Stimulated activated effector memory CD8-positive, alpha-beta T cell treated with anti-CD3 and anti-CD28 coated beads, Interleukin-12 subunit alpha, Interleukin-12 subunit beta, amount 100 ng/mL, for 72 hours (primary cell): ENCODE measurements around the gene CAVIN2.
A peak's percentile ranks its signal among the peaks of the same experiment; 100 is the strongest.

ENCODE experiments used
- ATAC-seq: fragments of 150-1000 bp; cut with Tn5 transposase; 2 replicates; pipeline ENCODE4 v1.10.0; 2021
- DNase-seq, 2 donors: peaks; one replicate each; pipeline ENCODE4 v3.0.0; 2021 to 2022; ENCODE audit warnings: low spot score in 2 of 2
- H3K27ac Mint-ChIP-seq: one replicate; pipeline ENCODE4 v1.8.0; 2022; ENCODE audit warnings: mild to moderate bottlenecking, mixed read lengths
- H3K36me3 Mint-ChIP-seq: one replicate; pipeline ENCODE4 v1.8.0; 2022; ENCODE audit warnings: mild to moderate bottlenecking, mixed read lengths
- H3K4me1 Mint-ChIP-seq: one replicate; pipeline ENCODE4 v1.8.0; 2022; ENCODE audit warnings: mixed read lengths
- H3K4me3 Mint-ChIP-seq: one replicate; pipeline ENCODE4 v1.8.0; 2022; ENCODE audit warnings: mild to moderate bottlenecking, mixed read lengths
- H3K9me3 Mint-ChIP-seq: one replicate; pipeline ENCODE4 v1.8.0; 2022; ENCODE audit warnings: mixed read lengths

The CAVIN2 gene

DNA sequence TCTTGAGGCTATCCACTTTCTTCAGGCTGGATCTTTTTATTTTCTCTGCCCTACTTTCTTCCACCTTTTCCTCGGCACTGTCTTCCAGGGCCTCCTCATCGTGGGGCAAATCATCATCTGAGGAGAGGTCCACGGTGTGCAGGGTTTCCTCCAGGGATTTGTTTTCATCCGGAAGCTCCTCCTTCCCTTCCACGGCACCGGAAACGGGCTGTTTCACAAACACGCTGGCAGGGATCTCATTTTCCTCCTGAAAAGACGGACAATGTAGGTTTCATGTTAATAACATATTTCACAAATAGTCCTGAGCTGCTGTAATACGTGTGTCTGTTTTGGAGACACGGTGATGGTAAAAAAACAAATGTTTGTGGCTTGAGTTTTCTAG, 10.4 kb downstream of the CAVIN2 start:
- DNase-seq (no peak), ATAC-seq (no peak)
- Mint-ChIP-seq H3K27ac (no peak overlapping the region), H3K4me3 (no peak overlapping the region), H3K4me1 (peaks cover 11% of the 10 kb centered on the region), H3K36me3 (no peaks in the 10 kb centered on the region), H3K9me3 (no peaks in the 10 kb centered on the region)

DNA sequence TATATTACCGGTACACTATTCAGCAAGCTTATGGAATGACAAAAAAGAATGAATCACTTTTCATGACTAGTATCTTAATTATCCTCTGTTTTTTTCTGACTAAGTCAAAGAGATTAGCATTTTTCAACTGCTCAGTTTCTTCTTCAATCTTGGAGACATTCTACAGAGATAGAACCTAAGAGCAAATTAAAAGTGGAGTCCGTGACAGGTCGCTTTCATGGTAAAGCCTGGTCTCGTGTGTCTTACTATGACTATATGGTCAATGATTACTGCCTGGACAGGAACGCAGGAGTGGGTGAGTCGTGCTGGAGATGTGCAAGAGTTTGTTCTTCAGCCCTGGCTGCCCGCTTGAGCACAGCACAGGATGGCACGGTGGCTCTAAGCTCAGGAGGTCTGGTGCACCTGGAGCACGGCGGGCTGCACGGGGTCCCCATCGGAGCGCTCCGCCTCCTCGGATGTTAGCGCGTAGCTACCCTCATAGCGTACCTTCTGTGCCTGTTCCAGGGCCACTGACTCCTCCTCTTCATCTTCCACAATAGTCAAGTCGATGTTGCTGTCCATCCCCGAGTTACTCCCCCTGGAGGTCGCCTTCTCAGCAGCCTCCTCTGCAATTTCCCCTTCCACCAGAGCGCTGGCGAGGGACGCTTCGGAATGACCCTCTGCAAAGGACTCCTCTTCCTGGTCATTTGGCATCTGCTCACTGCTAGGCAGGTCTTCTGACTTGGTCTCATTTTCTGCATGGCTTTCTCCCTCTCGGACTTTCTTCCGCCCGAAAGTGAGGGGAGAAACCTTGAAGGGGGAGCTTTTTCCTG, 11.1 kb downstream of the CAVIN2 start:
- Mint-ChIP-seq H3K4me3 (no peak overlapping the region), H3K36me3 (no peaks in the 10 kb centered on the region), H3K4me1 (peaks cover 11% of the 10 kb centered on the region), H3K9me3 (no peaks in the 10 kb centered on the region), H3K27ac (no peak overlapping the region)
- DNase-seq, result no peak
- no peak for ATAC-seq

DNA sequence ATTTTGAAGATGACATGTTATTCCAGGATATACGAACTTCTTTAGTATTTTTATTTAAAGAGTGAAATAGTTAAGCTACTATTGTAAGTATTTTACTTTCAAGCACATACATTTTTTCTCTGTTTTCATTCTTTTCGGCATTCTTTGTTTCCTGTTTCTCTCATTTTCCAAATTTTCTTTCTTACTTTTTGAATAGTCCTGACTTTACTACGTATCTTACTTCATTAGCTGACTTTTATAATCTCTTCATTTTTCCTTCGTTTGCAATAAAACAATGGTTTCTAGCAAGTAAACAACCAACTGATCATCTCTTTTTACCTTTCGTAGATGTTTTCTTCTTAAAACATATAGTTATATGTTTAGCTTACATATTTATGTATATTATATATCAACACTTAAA, 11.8 kb downstream of the CAVIN2 start:
- no peak overlapping the region for H3K4me3 Mint-ChIP-seq
- DNase-seq, result no peak
- H3K9me3 Mint-ChIP-seq, result no peaks in the 10 kb centered on the region
- ATAC-seq, result no peak
- peaks cover 11% of the 10 kb centered on the region for H3K4me1 Mint-ChIP-seq
- H3K27ac Mint-ChIP-seq, result no peak overlapping the region
- no peaks in the 10 kb centered on the region for H3K36me3 Mint-ChIP-seq

DNA sequence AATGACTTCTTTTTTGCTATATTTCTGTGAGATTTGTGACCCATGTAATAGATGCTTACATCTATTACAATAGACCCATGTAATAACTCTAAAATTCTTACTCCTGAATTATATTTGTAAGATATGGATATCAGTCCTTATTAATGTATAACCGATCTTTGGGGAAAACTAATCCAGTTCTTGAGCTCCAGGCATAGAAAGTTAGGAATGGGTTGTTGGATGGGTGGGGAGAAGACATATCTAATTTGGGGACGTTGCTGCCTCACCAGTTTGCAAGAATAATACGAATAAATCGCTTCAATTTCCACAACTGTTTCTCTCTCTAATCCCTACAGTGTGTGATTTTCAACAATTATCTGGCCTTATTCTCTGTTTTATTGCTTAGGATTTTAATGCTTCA, 13.5 kb downstream of the CAVIN2 start:
- Mint-ChIP-seq H3K9me3 (no peaks in the 10 kb centered on the region), H3K27ac (no peak overlapping the region), H3K4me1 (peaks cover 11% of the 10 kb centered on the region), H3K4me3 (no peak overlapping the region), H3K36me3 (no peaks in the 10 kb centered on the region)
- ATAC-seq (no peak), DNase-seq (no peak)

DNA sequence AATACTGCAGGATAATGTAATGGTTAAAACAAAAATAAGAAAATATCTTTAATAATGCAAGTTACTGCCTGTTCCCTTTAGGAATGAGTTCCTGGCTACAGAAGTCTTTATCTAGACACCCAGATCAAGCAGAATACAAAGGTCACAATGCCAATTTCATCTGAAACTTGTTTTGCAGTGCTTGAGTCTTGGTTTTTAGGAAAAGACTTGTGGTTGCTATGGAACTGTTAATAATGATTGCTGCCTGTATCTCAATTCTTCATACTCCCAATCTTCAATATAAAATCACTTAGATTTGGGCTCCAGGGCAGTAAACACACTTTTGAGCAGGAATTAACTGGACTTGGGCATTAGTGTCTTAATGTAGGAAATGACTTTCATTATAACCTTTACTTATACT, 14.2 kb downstream of the CAVIN2 start:
- Mint-ChIP-seq H3K4me3 (no peak overlapping the region), H3K36me3 (no peaks in the 10 kb centered on the region), H3K4me1 (peaks cover 11% of the 10 kb centered on the region), H3K9me3 (no peaks in the 10 kb centered on the region), H3K27ac (no peak overlapping the region)
- ATAC-seq (no peak), DNase-seq (no peak)

DNA sequence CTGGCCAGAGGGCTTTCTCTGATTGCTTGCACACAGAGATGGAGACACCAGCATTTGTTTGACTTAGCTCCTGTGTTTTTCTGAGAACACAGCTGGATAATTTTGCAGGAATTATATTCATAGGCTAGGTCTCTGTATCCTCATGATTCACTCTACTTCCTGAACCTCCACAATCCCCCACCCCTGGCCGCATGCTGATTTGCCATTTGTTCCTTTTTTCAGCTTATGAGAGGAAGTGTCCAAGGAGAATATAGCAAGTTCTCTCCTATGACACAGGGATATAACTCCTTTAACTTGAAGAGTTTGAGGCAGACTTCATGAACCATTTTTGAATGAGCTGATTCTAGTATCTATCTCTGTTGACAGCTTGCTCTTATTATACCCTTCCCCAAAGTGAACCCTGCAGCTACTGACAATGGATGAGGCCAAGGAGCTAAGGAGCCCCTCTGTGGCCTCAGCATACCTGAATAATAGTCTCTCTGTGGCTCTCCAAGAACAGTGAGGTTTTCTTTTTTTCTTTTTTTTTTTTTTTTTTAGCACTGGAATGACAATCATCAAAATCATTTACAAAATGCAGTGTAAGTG, 15.4 kb downstream of the CAVIN2 start:
- DNase-seq (no peak), ATAC-seq (no peak)
- Mint-ChIP-seq H3K4me3 (no peak overlapping the region), H3K36me3 (no peaks in the 10 kb centered on the region), H3K4me1 (peaks cover under 1% of the 10 kb centered on the region), H3K9me3 (no peaks in the 10 kb centered on the region), H3K27ac (no peak overlapping the region)

DNA sequence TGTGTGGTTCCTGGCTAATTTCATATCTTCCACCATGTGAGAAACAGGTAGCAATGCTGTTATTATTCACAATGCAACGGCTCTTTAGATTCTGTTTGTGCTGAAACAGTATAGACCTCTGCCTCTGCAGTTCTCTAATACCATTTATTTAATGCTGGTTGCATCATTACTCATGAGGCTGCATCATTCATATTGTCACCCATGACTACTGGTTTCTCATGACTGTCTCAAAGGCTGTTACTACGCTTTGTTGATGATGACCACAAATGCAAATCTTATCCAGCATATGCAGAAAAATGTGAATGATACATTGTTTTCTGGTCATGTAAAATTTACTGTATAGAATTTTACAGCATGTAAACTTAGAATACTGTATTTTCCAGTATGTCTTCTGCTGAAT, 22.5 kb downstream of the CAVIN2 start:
- no peaks in the 10 kb centered on the region for H3K4me1 Mint-ChIP-seq
- DNase-seq (no peak), ATAC-seq (peak; percentile 47)

DNA sequence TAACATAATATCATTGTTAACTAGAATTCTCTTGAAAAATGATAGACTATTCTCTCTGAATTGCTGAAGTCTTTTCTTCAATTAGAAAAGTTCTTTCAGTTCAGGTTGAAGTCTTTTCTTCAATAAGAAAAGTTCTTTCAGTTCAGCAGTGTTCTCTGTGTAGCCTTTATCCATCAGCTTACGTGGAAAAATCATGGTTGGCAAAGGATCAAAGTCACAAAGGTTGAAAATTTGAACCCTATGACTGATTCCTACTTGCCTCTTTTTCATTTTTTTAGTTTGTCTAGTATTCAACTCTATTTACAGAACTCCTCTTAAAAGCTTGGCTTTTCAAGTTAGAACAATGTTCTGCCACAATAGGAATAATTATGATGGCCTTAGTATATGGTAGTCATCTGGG, 25.8 kb downstream of the CAVIN2 start:
- no peak for DNase-seq
- no peaks in the 10 kb centered on the region for H3K36me3 Mint-ChIP-seq
- no peaks in the 10 kb centered on the region for H3K4me1 Mint-ChIP-seq

More for the DNA sequence above, 22.5 kb downstream of the CAVIN2 start:
- no peaks in the 10 kb centered on the region for H3K9me3 Mint-ChIP-seq
- no peak overlapping the region for H3K27ac Mint-ChIP-seq
- no peaks in the 10 kb centered on the region for H3K36me3 Mint-ChIP-seq
- H3K4me3 Mint-ChIP-seq, result no peak overlapping the region

DNA sequence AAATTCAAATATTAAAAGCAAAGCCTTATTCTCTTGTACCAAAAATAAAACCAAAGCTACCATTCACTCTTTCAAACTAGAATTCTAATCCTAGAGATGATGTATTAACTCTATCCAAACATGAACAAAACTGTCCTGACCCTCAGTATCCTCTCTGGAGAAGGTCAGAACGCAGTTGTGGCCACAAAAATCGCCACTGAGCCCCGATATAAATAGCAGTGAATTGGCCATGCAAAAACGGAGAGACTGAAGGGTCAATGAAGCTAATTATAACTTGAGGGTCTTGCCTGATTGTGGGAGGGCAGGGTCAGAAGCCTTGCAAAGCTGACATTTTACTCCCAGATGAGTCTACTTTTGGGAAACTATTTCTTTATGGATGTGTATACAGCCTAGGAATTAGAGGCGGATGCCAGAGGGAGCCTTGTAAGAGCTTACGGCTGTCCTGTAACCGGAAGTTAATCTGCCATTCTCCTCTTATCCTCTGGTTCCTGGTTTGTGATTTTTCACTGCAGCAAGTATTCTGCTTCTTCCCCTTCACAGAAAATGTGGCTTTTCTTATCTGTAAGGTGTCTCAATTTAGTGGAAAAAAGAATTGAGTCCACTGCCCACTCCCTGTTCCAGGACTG, 28.1 kb downstream of the CAVIN2 start:
- H3K27ac Mint-ChIP-seq, result no peak overlapping the region
- H3K4me3 Mint-ChIP-seq, result no peak overlapping the region
- DNase-seq (no peak), ATAC-seq (no peak)
- H3K36me3 Mint-ChIP-seq, result no peaks in the 10 kb centered on the region
- no peaks in the 10 kb centered on the region for H3K4me1 Mint-ChIP-seq
- no peaks in the 10 kb centered on the region for H3K9me3 Mint-ChIP-seq

More for the DNA sequence above, 25.8 kb downstream of the CAVIN2 start:
- ATAC-seq, result no peak
- no peak overlapping the region for H3K4me3 Mint-ChIP-seq
- no peaks in the 10 kb centered on the region for H3K9me3 Mint-ChIP-seq
- H3K27ac Mint-ChIP-seq, result no peak overlapping the region

DNA sequence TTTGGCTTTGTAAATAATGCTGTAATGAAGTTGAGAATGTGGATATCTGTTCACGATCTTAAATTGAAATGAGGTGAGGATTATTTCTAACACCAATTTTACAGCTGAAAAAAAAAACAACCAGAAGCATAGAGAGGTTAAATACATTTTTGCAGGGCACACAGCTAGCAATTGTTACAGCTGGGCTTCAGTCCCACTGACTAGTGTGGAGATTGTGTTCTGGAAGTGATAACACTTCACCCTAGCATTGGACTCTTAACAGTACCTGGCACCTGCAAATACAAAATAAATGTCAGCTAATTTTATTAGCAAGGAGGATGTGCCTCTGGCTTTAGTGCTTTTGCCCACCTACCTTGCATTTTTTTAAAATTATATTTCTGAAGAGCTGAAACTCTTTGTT, 28.8 kb downstream of the CAVIN2 start:
- no peak overlapping the region for H3K4me3 Mint-ChIP-seq
- H3K27ac Mint-ChIP-seq, result no peak overlapping the region
- H3K4me1 Mint-ChIP-seq, result no peaks in the 10 kb centered on the region
- no peak for ATAC-seq
- H3K36me3 Mint-ChIP-seq, result no peaks in the 10 kb centered on the region
- no peak for DNase-seq
- no peaks in the 10 kb centered on the region for H3K9me3 Mint-ChIP-seq

DNA sequence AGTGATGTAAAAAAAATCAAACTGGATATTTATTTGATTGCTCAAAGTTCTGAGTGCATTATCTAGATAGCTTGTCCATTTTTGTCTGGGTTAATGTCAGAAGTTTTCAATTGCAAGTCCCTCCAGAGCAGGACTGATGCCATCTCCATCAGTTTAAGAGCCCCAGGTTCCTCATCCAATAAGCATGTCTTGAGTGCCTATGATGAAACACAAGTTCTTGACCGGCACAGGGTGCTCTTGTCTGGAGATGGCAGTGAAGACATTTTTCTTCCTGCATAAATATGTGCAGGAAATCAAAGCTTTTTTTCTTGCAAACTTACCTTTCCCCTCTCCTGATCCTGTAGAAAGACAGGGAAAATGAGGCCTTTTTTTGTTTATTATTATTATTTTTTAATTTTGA, 31.9 kb downstream of the CAVIN2 start:
- ATAC-seq (no peak), DNase-seq (no peak)
- Mint-ChIP-seq H3K4me3 (no peak overlapping the region), H3K4me1 (no peaks in the 10 kb centered on the region), H3K9me3 (no peaks in the 10 kb centered on the region), H3K36me3 (no peaks in the 10 kb centered on the region), H3K27ac (no peak overlapping the region)

DNA sequence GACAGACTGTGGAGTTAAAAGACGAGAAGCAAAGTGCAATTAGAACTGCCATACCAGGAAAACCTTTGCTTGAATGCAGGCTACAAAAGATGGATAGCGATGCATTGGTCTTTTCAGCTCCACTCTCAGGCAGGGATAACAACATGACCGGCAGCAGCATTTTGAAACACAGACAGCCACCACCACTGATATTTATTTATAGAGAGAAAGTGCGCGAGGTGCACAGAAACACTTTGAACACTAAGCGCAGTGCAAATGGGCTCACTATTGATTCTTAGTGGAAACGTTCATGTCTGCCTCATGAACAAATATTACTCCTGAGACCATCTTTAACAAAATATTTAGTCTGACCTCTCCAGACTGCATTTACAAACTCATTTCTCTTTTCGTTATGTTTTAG, 32.9 kb downstream of the CAVIN2 start:
- no peak for DNase-seq
- no peak for ATAC-seq
- Mint-ChIP-seq H3K36me3 (no peaks in the 10 kb centered on the region), H3K4me3 (no peak overlapping the region), H3K27ac (no peak overlapping the region), H3K9me3 (no peaks in the 10 kb centered on the region), H3K4me1 (no peaks in the 10 kb centered on the region)

DNA sequence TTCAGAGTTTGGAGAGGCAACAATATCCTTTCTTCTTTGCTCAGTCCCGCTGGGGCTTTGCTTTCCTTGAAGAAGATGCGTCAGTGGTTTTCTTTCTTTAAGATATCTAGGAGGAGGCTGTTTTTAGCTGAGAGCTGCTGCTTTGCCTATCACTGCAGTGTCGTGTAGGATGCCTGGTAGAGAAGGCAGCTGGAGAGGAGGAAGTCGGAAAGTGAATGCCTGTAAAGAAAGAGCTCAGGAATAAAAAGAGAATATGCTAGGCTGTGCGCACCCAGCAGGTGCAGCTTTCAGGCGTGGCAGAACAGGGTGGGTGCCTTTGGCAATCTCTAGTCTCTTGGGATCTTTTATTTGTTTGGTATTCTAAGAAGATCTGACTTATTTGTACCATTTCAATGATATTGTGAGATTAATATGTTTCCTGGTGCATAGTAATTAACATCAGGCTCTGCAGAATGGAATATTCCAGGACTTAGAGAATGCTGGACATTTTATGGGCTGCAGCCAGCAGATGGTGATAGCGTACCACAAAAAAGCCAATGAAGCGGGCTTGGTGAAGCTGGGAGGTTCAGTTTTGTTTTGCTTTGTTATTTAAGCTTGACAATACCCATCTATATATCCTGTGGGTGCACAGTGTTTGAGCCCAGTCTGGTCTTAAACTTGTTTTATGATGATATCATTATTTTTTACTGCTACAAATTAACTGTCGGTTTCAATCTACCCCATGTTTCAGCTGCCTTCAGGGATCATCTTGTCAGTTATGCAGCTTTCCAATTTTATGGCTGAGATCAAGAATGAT, 34.9 kb downstream of the CAVIN2 start:
- no peak for DNase-seq
- Mint-ChIP-seq H3K9me3 (no peaks in the 10 kb centered on the region), H3K4me3 (no peak overlapping the region), H3K36me3 (no peaks in the 10 kb centered on the region), H3K4me1 (no peaks in the 10 kb centered on the region), H3K27ac (no peak overlapping the region)
- ATAC-seq, result peak; percentile 57

DNA sequence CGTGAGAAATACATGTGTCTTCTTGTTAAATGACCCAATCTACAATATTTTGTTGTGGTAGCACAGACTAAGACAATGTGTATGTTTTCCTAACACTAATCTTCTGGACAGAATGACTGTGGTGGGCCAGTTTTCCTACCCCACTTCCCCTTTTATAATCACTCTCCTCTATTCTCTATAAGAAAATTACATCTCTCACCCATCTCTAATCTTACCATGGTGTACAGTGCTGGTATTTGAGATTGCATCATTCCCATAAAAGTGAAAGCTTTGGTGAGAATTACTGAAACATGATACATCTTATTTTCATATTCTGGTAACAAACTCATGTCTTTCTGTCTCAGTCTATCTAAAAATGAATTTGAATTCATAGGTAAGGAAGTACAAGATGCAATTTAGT, 40.5 kb downstream of the CAVIN2 start:
- ATAC-seq (no peak), DNase-seq (no peak)
- Mint-ChIP-seq H3K9me3 (no peaks in the 10 kb centered on the region), H3K27ac (no peak overlapping the region), H3K4me1 (no peaks in the 10 kb centered on the region), H3K36me3 (no peaks in the 10 kb centered on the region), H3K4me3 (no peak overlapping the region)

DNA sequence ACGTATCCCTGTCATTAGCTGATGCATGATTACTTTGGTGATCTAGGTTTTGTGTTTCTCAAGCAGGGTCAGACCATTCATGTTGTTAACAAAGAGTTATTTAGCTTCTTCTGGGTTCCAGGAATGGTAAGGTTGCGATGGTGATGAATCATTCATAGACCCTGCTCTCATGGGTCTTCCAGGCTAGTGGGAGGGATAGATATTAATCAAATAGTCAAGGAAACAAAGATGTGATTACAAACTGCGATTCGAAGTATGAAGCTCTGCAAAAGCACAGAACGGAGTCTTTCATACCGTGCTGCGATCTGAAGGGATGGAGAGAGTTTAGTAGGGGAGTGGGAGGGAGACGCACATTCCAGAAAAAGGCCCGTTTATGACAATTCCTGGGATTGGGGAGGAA, 42.1 kb downstream of the CAVIN2 start:
- ATAC-seq, result no peak
- DNase-seq, result no peak
- Mint-ChIP-seq H3K27ac (no peak overlapping the region), H3K36me3 (no peaks in the 10 kb centered on the region), H3K4me1 (no peaks in the 10 kb centered on the region), H3K4me3 (no peak overlapping the region), H3K9me3 (no peaks in the 10 kb centered on the region)
